SK-N-MC (cell line): ENCODE data around the gene NEURL3.

Experiments
- DNase-seq: peaks from one replicate; pipeline ENCODE4 v3.0.0-alpha.2; 2011; ENCODE audit warnings: low read depth, low spot score
- H3K27ac ChIP-seq: fragments of 200-600 bp; sonication (generic); 2 replicates; pipeline ENCODE4 v1.5.1; 2016; ENCODE audit warnings: mixed run types
- H3K36me3 ChIP-seq: fragments of 200-600 bp; sonication (generic); 2 replicates; pipeline ENCODE4 v1.6.1; 2017; ENCODE audit warnings: antibody characterized with exemption, low read length, mixed read lengths; ENCODE audit not compliant: insufficient read depth
- H3K4me3 ChIP-seq: fragments of 200-600 bp; sonication (generic); 2 replicates; pipeline ENCODE4 v1.5.1; 2016
- H3K9ac ChIP-seq: fragments of 200-600 bp; sonication (generic); 2 replicates; pipeline ENCODE4 v1.8.0; 2017; ENCODE audit warnings: mixed run types, mixed read lengths; ENCODE audit not compliant: insufficient read length
- H3K9me3 ChIP-seq: fragments of 200-600 bp; sonication (generic); 2 replicates; pipeline ENCODE4 v1.6.1; 2017; ENCODE audit warnings: low read depth, mild to moderate bottlenecking, antibody characterized with exemption, low read length, moderate library complexity, mixed read lengths
- EZH2 ChIP-seq: fragments of 200-600 bp; sonication (generic); IDR thresholded peaks from one replicate; pipeline ENCODE4 v1.6.1; 2017; ENCODE audit warnings: antibody characterized with exemption
- FOXP2 ChIP-seq: optimal IDR thresholded peaks from 2 replicates; pipeline ENCODE3; 2011; ENCODE audit warnings: mild to moderate bottlenecking, moderate library complexity; ENCODE audit not compliant: insufficient read depth; ENCODE audit errors: extremely low read length, control extremely low read depth
- POLR2AphosphoS5 ChIP-seq: IDR thresholded peaks from 2 replicates; pipeline ENCODE4 v1.6.1; 2012; ENCODE audit warnings: mild to moderate bottlenecking, low read depth, low read length, borderline replicate concordance

The NEURL3 gene

DNA sequence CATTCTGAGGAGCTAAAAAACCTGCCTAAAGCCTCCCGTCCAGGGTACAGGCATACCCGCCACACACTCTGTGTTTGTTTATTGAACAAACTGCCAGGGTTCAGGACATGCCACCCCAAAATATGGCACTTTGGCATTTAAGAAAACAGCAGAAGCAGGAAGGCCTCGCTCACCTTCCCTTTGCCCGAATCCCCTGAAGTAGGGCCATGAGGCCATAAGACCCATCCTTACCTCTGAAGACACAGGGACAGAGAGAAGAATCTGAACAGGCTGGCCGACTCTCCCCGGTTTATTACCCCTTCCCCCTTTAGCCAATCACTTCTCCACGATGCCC, 1.7 kb upstream of the NEURL3 start:
- Histone ChIP-seq H3K36me3 (no peaks in the 10 kb centered on the region), H3K4me3 (no peak overlapping the region), H3K9me3 (no peaks in the 10 kb centered on the region), H3K27ac (no peak overlapping the region), H3K9ac (no peak overlapping the region)
- DNase-seq, result no peak
- no peak for TF ChIP-seq EZH2
- TF ChIP-seq POLR2AphosphoS5, result no peak
- no peak for TF ChIP-seq FOXP2

DNA sequence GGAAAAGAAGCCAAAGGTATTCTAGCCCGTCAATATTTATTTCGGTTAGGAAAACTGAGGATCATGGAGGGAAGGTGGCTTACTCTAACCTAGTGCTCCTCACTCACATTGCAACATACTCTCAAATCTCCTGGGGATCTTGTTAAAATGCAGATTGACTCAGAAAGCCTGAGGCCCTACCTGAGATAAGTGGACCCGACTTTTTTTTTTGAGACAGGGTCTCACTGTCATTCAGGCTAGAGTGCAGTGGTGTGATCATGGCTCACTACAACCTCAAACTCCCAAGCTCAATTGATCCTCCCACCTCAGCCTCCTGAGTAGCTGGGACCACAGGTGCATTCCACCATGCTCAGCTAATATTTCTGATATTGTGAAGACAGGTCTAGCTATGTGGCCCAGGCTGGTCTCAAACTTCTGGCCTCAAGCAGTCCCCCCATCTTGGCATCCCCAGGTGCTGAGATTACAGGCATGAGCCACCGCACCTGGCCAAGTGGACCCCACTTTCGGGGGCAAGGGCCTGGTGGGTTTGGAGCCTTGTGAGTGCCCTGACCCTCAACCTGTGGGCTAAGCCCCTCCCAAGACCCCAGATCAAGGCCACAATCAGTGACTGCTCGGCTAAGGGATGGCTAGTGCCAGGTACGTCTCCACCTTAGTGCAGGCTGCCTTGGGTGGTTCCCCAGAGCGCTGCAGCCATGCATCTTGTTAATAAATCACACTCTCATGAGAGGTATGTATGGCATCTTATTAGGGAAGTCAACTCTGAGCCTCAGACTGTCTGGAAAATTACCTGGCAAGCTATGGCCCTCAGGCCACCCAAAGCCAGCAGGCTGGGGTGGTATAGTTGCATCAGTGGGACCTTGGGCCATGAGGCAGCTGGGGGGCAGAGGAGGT, 1.1 kb upstream of the NEURL3 start:
- no peaks in the 10 kb centered on the region for H3K9me3 ChIP-seq
- H3K27ac ChIP-seq, result no peak overlapping the region
- no peaks in the 10 kb centered on the region for H3K36me3 ChIP-seq
- DNase-seq, result no peak
- H3K4me3 ChIP-seq, result no peak overlapping the region
- TF ChIP-seq FOXP2, result no peak
- TF ChIP-seq POLR2AphosphoS5, result no peak
- TF ChIP-seq EZH2, result no peak
- H3K9ac ChIP-seq, result no peak overlapping the region

DNA sequence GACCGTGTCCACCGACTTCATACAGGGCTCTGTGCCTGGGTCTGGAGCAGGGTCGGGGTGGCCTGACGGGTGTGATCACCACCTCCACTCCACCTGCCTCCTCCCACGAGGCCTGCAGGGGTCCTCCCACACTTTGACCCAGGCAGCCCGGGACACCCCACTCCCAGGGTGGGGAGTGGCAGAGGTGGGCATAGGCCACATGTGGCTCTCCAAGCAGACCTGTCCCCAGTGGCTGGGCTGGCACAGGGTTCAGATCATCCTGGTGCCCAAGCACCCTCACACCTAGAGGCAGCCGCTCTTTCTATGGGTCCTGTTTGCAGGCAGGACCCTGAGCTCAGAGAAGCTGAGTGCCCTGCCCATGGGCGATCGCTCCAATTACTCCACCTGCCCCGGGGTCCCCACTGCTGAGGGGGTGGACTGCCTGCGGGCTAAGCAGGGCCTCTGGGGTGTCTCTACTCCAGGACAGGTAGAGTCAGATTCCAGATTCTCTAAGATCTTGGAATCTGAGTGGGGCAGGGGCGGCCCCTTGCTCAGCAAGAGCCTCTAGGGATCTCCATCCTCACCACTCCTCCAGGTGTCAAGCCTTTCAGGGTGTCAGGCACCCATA, 1.4 kb downstream of the NEURL3 start:
- no peak overlapping the region for H3K9ac ChIP-seq
- H3K4me3 ChIP-seq, result no peak overlapping the region
- no peak overlapping the region for H3K27ac ChIP-seq
- H3K36me3 ChIP-seq, result no peaks in the 10 kb centered on the region
- DNase-seq, result no peak
- no peaks in the 10 kb centered on the region for H3K9me3 ChIP-seq
- TF ChIP-seq EZH2 (no peak), FOXP2 (no peak), POLR2AphosphoS5 (no peak)

DNA sequence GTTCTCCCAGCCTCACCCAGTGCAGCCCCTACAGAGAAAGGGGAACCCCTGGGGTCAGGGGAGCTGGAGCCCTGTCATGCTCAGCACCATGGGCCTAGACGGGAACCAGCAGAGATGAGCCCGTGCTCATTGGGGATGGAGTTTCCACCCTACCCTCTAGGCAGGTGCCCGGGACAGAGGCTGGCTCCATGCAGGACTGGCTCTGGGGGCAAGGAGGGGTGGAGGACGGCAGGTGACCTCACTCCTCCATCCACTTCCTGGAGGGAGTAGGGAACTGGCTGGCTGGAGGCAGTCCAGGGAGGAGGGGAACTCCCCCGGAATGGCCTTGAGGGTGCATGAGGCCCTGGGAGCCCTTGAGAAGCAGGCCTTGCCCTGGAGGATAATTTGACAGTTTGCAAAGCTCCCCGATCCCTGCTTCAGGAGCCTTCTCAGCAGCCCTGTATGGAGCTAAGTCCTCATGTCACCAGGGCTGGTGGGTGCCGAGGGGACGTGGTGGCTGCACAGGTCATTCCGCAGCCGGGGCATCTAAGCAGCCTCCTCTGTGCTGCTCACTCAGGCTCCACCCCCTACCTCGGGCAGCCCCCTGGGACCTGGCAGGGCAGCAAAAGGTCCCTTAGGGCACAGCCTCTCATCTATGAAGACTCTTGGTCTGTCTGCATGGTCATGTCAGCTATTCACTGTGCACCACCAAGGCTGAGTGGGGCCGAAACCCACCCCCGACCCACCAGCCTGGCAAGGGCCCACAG, 2.1 kb downstream of the NEURL3 start:
- H3K4me3 ChIP-seq, result no peak overlapping the region
- no peak for DNase-seq
- no peaks in the 10 kb centered on the region for H3K36me3 ChIP-seq
- TF ChIP-seq EZH2, result no peak
- no peak for TF ChIP-seq FOXP2
- no peak for TF ChIP-seq POLR2AphosphoS5
- H3K27ac ChIP-seq, result no peak overlapping the region
- no peak overlapping the region for H3K9ac ChIP-seq
- H3K9me3 ChIP-seq, result no peaks in the 10 kb centered on the region

DNA sequence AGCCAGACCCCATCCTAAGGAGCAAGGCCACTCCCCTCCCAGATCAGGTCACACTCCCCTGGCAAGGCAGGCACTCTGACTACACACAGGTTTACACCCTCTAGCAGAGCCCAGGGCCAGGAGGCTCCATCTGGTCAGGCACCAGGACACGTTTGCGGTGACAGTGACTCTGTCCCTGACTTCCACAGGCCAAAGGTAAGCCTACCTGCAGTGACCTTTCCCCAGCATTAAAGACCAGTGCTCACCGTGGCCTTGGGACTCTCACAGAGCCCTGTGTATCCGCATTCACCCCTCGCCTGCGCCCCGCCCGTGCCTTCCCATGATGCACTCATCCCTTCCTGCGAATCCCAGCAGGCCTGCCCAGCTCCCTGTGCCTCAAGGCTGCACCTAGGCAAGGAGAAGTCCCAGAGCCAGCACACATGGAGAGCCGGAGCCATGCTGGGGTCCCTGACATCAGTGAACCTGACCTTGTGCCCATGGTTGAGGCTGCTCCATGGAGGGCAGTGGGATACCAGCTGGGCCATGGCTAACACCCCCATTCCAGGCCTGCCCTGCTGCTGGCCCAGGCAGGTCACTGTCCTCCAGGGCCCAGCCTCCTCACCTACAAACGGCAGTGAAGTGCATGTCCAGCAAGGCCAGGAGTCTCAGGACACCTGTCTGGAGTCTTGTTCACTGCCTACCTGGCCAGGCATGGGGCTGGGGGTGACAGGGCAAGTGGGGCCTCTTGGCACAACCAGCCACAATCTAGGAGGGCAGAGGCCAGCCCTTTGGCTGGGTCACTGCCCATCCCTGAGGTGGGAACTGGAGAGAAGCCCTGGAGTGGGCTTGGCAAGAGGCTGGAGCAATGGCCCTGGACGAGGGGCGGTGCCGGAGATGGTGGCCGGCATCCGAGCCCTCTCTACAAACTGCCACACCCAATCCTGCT, 3.0 kb downstream of the NEURL3 start:
- H3K36me3 ChIP-seq, result no peaks in the 10 kb centered on the region
- TF ChIP-seq POLR2AphosphoS5 (no peak), FOXP2 (no peak), EZH2 (no peak)
- H3K4me3 ChIP-seq, result no peak overlapping the region
- no peak for DNase-seq
- H3K9me3 ChIP-seq, result no peaks in the 10 kb centered on the region
- no peak overlapping the region for H3K27ac ChIP-seq
- H3K9ac ChIP-seq, result no peak overlapping the region

DNA sequence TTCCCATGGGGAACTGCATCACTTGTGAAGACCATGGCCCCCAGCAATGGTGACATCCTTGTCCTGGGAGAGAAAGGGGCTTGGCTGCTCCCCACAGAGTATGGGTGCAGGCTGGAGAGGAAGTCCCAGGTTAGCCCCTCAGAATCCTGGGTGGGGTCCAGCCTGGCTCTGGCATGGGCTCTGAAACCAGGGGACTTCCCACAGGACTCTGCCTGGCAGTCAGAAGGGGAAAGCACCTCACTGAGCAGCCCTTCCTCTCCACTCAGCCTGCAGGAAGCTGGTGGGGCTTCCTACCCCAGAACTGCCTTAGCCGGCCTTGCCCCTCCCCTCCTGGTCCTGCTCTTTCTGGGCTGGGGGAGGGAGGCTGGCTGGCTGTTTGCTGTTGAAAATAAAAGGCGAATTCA, 3.7 kb downstream of the NEURL3 start:
- no peak for DNase-seq
- no peaks in the 10 kb centered on the region for H3K9me3 ChIP-seq
- TF ChIP-seq POLR2AphosphoS5 (no peak), FOXP2 (no peak), EZH2 (no peak)
- no peaks in the 10 kb centered on the region for H3K36me3 ChIP-seq
- H3K9ac ChIP-seq, result no peak overlapping the region
- no peak overlapping the region for H3K27ac ChIP-seq
- H3K4me3 ChIP-seq, result no peak overlapping the region

DNA sequence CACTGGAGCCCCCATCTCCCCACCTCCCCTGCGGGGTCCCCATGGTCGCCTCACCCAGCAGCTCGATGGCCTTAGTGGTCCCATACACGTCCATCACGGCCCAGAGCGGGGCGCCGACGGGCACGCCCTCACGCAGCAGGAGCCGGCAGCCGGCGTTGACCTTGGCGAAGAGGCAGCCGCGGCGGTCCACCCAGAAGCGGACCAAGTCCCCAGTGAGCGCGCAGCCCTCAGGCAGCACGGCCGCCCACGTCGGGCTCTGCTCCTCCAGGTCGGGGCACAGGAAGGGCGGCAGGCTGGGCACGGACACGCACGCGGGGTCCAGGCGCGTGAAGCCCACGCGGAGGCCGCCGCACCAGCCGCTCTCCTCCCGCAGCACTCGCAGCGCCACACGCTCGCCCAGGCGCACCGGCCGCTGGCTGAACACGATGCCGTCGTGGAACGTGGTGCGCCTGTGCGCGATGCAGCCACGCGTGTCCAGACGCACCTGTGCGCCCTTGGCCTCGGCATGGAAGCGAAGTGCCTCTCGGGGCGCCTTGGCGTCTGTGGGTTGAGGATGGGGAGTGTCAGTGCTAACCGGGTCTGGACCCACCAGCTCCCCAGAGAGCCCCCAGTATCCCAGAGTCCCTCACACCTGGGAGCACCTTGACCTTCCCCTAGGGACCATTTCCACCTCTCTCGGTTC, 4.6 kb downstream of the NEURL3 start:
- TF ChIP-seq FOXP2 (no peak), POLR2AphosphoS5 (no peak), EZH2 (no peak)

More for the DNA sequence above, 4.6 kb downstream of the NEURL3 start:
- no peak overlapping the region for H3K4me3 ChIP-seq
- no peak overlapping the region for H3K9ac ChIP-seq
- no peaks in the 10 kb centered on the region for H3K9me3 ChIP-seq
- DNase-seq, result no peak
- no peak overlapping the region for H3K27ac ChIP-seq
- H3K36me3 ChIP-seq, result no peaks in the 10 kb centered on the region
